T-helper 9 cell (primary cell): ENCODE data around the gene OR9K2.
"Not testable (repeated sequence)": the region's sequence is repeated elsewhere in the genome, so short reads cannot be mapped to it uniquely, and the experiment has no call there.

ENCODE experiments used
- DNase-seq: peaks from one replicate; pipeline ENCODE4 v3.0.0-alpha.2; 2020
- total RNA-seq, 2 donors: gene quantifications; one replicate each; lab custom pipeline; 2026; lab: John Stamatoyannopoulos, UW

The OR9K2 gene, protein sequence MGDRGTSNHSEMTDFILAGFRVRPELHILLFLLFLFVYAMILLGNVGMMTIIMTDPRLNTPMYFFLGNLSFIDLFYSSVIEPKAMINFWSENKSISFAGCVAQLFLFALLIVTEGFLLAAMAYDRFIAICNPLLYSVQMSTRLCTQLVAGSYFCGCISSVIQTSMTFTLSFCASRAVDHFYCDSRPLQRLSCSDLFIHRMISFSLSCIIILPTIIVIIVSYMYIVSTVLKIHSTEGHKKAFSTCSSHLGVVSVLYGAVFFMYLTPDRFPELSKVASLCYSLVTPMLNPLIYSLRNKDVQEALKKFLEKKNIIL
- total RNA-seq: 0 reads per million in 2 donors

GRCh38 chr12:55126106-55126505, at the start of gene OR9K2:
Gene OR9K2, plus strand, starts transcription at chr12:55126406. Its CDS starts 3,429 bp downstream, at chr12:55129835.
- no peak for DNase-seq

DNA sequence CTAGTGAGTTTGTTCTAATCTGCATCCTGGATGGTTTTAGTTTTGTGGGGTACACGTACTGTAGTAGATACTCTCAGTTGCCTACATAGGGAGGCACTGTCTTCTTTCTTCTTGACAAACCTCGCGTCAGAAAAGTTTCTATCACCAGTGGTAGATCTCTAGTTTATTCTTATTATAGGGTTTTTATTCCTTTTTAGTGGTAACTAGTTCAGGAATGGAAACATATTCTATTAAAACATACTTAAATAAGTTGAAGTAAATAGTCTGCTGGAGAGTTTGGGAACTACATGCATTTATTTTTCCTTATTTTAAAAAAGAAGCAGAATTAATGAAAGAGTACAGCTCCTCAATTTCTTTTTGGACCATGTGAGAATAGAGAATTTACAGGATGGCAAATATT, 33.6 kb upstream of the OR9K2 start:
- no peak for DNase-seq

DNA sequence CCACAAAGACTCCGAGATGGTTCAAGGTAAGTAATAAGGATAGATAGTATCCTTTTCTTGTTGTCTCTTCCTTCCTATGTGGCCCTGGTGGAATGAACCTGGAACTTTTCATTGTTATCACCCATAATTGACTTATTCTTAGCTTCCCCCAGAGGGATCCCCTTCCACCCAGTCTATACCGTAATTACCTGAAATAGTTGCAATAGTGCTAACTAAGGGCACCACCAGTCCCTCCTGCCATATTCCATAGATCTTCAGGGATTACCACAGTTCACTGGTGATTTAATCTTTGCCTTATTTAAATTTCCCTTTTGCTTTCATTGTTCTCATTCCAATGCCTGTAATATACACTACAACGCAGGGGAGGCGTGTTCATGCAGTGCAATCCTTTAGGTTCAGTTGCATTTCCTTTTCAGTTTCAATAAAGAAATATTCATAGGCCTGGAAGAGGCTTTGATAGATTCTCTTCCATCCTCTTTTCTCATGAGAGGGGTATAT, 13.8 kb upstream of the OR9K2 start:
- DNase-seq: no peak

DNA sequence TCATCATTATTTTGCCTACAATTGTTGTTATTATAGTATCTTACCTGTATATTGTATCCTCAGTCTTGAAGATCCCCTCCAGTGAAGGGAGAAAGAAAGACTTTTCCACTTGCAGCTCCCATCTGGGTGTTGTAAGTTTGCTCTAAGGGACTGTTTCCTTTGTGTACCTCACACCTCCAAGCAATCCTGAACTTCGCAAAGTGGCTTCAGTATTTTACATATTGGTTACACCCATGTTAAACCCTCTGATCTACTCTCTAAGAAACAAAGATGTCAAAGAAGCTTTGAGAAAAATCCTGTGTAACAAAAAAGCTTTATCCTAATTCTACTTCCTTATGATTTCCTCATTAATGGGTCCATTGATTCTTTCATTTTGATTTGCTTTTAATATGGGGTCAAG, 10.1 kb upstream of the OR9K2 start:
- no peak for DNase-seq

DNA sequence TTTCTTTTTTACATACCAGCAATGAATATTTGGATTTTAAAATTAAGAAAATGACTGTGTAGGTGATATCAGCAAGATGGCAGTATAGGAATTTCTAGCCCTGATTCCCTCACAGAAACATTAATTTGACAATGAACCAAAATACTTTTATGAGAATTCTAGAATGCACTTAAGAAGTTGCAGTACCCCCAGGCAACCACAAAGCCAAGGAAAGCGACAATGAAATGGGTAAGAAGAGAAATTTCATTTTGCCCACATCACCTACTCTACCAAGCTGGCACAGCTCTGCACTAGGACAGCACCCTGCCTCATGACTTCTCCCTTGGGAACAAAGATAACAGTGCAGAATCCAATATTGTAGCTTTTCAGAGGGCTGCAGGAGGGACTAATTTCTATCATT, 6.6 kb downstream of the OR9K2 start:
- DNase-seq: no peak

DNA sequence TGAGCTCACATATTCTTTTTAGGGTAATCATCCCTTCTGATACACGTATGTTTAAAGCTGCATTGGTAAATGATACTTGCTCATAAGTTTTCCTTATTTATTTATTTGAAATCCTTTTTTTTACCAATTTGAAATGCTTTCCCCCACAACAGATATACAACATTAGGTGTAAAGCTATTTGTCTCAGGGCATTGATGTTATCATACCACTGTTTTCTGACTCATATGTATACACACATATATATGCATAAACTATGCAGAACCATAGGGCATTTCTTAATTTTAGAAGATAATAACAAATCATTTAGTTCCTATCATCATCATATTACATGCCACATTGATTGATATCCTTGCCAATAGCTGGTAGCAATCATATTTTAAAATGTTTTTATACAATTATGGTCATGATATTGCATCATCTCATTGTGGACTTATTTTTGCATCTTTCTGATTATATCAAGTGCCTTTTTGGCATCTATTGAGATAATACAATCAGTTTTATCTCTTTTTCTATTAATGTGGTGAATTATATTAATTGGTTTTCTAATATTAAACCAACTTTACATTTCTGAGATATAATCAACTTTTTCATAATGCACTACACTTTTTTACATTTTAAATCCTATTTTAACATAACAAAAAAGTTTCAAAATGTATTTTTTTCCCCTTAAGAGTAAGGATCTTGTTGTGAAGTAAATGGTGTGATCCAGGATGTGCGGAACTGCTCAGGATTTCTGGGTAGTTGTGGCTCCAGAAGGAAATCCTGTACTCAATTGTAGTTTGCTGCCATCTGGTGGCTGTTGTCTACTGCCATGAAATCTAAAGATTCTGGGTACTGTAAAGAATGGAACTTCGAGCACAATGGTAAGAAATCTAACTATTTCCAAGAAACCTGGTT, 16.7 kb downstream of the OR9K2 start:
- peak; percentile 34 for DNase-seq

- DNase-seq: no peak
Observed at GRCh38 chr12:55143566-55143870, 17.3 kb downstream of the OR9K2 start.

DNA sequence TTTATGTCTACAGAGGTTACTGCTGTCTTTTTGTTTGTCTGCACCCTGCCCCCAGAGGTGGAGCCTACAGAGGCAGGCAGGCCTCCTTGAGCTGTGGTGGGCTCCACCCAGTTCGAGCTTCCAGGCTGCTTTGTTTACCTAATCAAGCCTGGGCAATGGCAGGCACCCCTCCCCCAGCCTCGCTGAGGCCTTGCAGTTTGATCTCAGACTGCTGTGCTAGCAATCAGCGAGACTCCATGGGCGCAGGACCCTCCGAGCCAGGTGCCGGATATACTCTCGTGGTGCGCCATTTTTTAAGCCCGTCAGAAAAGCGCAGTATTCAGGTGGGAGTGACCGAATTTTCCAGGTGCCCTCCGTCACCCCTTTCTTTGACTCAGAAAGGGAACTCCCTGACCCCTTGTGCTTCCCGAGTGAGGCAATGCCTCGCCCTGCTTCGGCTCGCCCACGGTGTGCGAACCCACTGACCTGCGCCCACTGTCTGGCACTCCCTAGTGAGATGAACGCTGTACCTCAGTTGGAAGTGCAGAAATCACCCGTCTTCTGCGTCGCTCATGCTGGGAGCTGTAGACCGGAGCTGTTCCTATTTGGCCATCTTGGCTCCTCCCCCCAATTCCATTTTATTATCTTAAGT, 40.9 kb downstream of the OR9K2 start:
- not testable (repeated sequence) for DNase-seq

GRCh38 chr12:55171445-55171844, 45.2 kb downstream of the OR9K2 start:
- DNase-seq: no peak

GRCh38 chr12:55171846-55172245, 45.6 kb downstream of the OR9K2 start:
- not testable (repeated sequence) for DNase-seq

- no peak for DNase-seq
Observed at GRCh38 chr12:55172686-55173085, 46.5 kb downstream of the OR9K2 start.

- DNase-seq: no peak
Observed at GRCh38 chr12:55173456-55173855, 47.2 kb downstream of the OR9K2 start.
